Cortex of kidney (tissue), 1 donor: Measurements from ENCODE around the gene RILP.

Experiments used
- DNase-seq: peaks from one replicate; lab custom pipeline; 2025; lab: John Stamatoyannopoulos, UW

Gene RILP

GRCh38 chr17:1604831-1605528 lies 44.7 kb downstream of the RILP start:
- DNase-seq: no peak

GRCh38 chr17:1601571-1601970 lies 48.1 kb downstream of the RILP start:
- DNase-seq: no peak

- no peak for DNase-seq
These were observed 51.1 kb downstream of the RILP start for GRCh38 chr17:1598399-1599095.

GRCh38 chr17:1597861-1598342 lies 51.8 kb downstream of the RILP start:
- DNase-seq: no peak
